ENCODE results near the gene AP2B1.

DNA sequence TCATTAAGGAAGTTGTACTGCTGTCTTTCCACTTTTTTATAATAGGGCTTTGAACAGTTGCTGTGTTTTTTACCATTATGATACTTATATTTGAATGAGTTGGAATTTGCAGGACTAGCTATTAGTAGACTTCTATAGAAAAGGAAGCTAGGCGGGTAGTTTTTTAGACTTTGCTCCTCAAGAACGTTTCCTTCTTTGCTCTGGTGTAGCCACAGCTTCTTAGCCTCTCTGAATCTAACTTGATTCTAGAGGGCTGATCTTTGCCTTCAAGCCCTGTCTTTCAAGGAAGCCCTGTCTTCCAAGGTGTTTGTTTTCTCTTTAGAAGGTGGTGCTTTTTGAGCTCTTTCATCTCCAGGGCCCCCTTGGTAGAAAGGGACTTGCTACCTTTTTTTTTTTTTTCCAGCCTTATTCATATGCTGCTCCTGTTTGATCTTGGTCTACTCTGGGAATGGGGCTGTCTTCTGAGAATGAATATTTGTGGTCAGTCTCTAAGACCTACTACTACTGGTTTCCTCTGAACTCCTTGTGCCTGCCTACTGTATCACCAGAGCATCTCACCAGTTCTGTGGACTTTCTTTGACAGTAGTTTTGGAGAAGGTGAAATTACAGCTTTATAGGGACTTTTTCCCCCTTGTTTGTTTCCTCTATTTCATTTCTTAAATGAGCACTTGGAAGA lies 92.0 kb downstream of the AP2B1 start:
- TF ChIP-seq EZH2 (IDR thresholded peaks at IDR 0.05; ENCODE audit: low read length, unreplicated experiment) (no peak), EZH2phosphoT487 (IDR thresholded peaks at IDR 0.05; ENCODE audit: borderline replicate concordance, low read length) (no peak)
- TF ChIP-seq, protein P1, sequence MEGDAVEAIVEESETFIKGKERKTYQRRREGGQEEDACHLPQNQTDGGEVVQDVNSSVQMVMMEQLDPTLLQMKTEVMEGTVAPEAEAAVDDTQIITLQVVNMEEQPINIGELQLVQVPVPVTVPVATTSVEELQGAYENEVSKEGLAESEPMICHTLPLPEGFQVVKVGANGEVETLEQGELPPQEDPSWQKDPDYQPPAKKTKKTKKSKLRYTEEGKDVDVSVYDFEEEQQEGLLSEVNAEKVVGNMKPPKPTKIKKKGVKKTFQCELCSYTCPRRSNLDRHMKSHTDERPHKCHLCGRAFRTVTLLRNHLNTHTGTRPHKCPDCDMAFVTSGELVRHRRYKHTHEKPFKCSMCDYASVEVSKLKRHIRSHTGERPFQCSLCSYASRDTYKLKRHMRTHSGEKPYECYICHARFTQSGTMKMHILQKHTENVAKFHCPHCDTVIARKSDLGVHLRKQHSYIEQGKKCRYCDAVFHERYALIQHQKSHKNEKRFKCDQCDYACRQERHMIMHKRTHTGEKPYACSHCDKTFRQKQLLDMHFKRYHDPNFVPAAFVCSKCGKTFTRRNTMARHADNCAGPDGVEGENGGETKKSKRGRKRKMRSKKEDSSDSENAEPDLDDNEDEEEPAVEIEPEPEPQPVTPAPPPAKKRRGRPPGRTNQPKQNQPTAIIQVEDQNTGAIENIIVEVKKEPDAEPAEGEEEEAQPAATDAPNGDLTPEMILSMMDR (conservative IDR thresholded peaks at IDR 0.05; ENCODE audit: low read depth, low read length) = no peak

Measured in PC-3 (cell line).